ENCODE results near the gene NLRP8.

GRCh38 chr19:55927991-55928390 lies 19.6 kb upstream of the NLRP8 start:
- TF ChIP-seq CTCF (IDR thresholded peaks at IDR 0.05) (no peak), POLR2A (IDR thresholded peaks at IDR 0.05) (no peak), POLR2AphosphoS5 (IDR thresholded peaks at IDR 0.05) (no peak)

All from breast epithelium (tissue), 3 donors.